GM13977 (cell line): ENCODE results near the gene NKPD1.

ENCODE experiments used
- DNase-seq: peaks from one replicate; pipeline ENCODE4 v3.0.0; 2012; ENCODE audit warnings: low spot score
- in situ Hi-C: fragments of 300-500 bp; cut with MboI; formaldehyde crosslinking; loops from one replicate; pipeline ENCODE4 v1.12.0; 2022; ENCODE audit warnings: low sequenced_read_pairs, low pct_unique_long_range_greater_than_20kb, mixed read lengths, inconsistent platforms; ENCODE audit not compliant: unreplicated experiment
- TF ChIP-seq, protein P1 (sequence below): IDR thresholded peaks from 2 replicates; pipeline ENCODE4 v1.5.1; 2012; ENCODE audit warnings: mild to moderate bottlenecking, control low read depth; ENCODE audit not compliant: insufficient read depth; ENCODE audit errors: extremely low read depth, missing control alignments

Gene NKPD1

GRCh38 chr19:45163156-45163555 lies 2.4 kb upstream of the NKPD1 start:
- DNase-seq: no peak
- TF ChIP-seq, protein P1, sequence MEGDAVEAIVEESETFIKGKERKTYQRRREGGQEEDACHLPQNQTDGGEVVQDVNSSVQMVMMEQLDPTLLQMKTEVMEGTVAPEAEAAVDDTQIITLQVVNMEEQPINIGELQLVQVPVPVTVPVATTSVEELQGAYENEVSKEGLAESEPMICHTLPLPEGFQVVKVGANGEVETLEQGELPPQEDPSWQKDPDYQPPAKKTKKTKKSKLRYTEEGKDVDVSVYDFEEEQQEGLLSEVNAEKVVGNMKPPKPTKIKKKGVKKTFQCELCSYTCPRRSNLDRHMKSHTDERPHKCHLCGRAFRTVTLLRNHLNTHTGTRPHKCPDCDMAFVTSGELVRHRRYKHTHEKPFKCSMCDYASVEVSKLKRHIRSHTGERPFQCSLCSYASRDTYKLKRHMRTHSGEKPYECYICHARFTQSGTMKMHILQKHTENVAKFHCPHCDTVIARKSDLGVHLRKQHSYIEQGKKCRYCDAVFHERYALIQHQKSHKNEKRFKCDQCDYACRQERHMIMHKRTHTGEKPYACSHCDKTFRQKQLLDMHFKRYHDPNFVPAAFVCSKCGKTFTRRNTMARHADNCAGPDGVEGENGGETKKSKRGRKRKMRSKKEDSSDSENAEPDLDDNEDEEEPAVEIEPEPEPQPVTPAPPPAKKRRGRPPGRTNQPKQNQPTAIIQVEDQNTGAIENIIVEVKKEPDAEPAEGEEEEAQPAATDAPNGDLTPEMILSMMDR: no peak
- in situ Hi-C loops: no loop called here

- in situ Hi-C loops: no loop called here
- TF ChIP-seq, protein P1: no peak
Observed at GRCh38 chr19:45162608-45163143, 1.9 kb upstream of the NKPD1 start.

GRCh38 chr19:45161738-45162607 lies 1.2 kb upstream of the NKPD1 start:
- DNase-seq: peak; percentile 16
- TF ChIP-seq, protein P1: peak; percentile 13
- in situ Hi-C loops: no loop called here

More at GRCh38 chr19:45162608-45163143, 1.9 kb upstream of the NKPD1 start:
- DNase-seq: no peak

DNA sequence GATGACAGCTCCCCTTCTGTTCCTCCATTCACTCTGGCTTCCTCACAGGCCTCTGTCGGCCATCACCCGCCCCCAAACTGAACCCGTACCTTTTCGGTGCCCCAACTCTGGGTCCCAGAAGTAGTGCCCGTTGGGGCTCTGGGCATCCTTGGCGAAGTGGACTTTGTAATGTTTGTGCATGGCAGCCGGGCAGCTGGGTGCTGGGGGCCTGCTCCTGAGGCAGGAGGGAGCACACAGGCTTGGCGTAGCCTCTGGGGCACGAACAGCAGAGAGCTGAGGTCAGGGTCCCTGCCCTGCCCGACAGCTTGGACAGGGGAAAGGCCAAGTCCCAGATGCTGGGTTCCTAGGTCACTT lies 834 bp downstream of the NKPD1 start:
- in situ Hi-C loops: no loop called here
- DNase-seq: peak; percentile 23
- TF ChIP-seq, protein P1: no peak

GRCh38 chr19:45159210-45159970 lies 1.4 kb downstream of the NKPD1 start:
- TF ChIP-seq, protein P1: no peak
- DNase-seq: peak; percentile 22
- in situ Hi-C loops: no loop called here

- in situ Hi-C loops: no loop called here
- TF ChIP-seq, protein P1: no peak
- no peak for DNase-seq
Observed at GRCh38 chr19:45158503-45159209, 2.1 kb downstream of the NKPD1 start.
